Thyroid gland (tissue), 4 donors: Measurements from ENCODE around the gene GOLGA1. TPM values are rescaled to one million over a fixed set of nuclear protein-coding genes. Genes with fewer than 3 reads are reported as not detected.

Source experiments
- DNase-seq, 2 donors: peaks; one replicate each; pipeline ENCODE4 v3.0.0-alpha.2; 2019
- H3K27ac ChIP-seq, 3 donors: fragments of 200-600 bp; sonication (generic); 1 replicate in 2 of 3; 2 replicates in 1 of 3; pipeline ENCODE4 v1.5.1; 2016 to 2019; ENCODE audit warnings: mild to moderate bottlenecking in 1 of 3, moderate library complexity in 1 of 3
- H3K27me3 ChIP-seq: fragments of 200-600 bp; sonication (generic); one replicate; pipeline ENCODE4 v1.5.1; 2019
- H3K36me3 ChIP-seq, 2 donors: fragments of 200-600 bp; sonication (generic); one replicate each; pipeline ENCODE4 v1.5.1; 2016 to 2019
- H3K4me1 ChIP-seq, 2 donors: fragments of 200-600 bp; sonication (generic); one replicate each; pipeline ENCODE4 v1.5.1; 2017 to 2019
- H3K4me3 ChIP-seq, 3 donors: fragments of 200-600 bp; sonication (generic); replicated peaks in 1 of 3; 1 replicate in 2 of 3; 2 replicates in 1 of 3; pipeline ENCODE4 v1.5.1; 2016; ENCODE audit warnings: mild to moderate bottlenecking in 1 of 3
- H3K9me3 ChIP-seq: fragments of 200-600 bp; sonication (generic); one replicate; pipeline ENCODE4 v1.5.1; 2017
- CTCF ChIP-seq, 6 experiments: fragments of 200-600 bp in 3 of 6; fragments of 450-650 bp in 3 of 6; sonication (generic) in 3 of 6; IDR thresholded peaks; one replicate each; pipeline ENCODE4 v1.5.1; 2016 to 2019; ENCODE audit warnings: antibody characterized with exemption in 6 of 6, mild to moderate bottlenecking in 2 of 6, inconsistent platforms in 1 of 6, moderate library complexity in 1 of 6
- POLR2A ChIP-seq, 2 donors: fragments of 450-650 bp; IDR thresholded peaks; one replicate each; pipeline ENCODE4 v1.6.1; 2017; ENCODE audit warnings: antibody characterized with exemption in 2 of 2, mild to moderate bottlenecking in 2 of 2, moderate library complexity in 1 of 2
- WGBS, 2 donors: methylation state at CpG; one replicate each; pipeline ENCODE4 v1.1.5; 2017; 5-methylcytosine and 5-hydroxymethylcytosine counted together
- intact Hi-C: fragments of 100-400 bp; cut with DNase I; formaldehyde crosslinking; loops from one replicate; pipeline ENCODE4 v1.15.1; 2023
- total RNA-seq, 4 donors: library from RNA; depleted of rRNA; stranded (reverse); fragments of >200 nt; gene quantifications; one replicate each; pipeline ENCODE4 v1.2.3, GENCODE V29; 2016

Gene GOLGA1
- total RNA-seq, 4 donors from 2014 or later, result 15.3 to 27.7 (median 18.6) TPM

GRCh38 chr9:124861342-124862229 is 79.3 kb downstream of the GOLGA1 start, which contains the start of the genes ARPC5L and RPL35:
Gene ARPC5L, plus strand, starts transcription at chr9:124862130. Its CDS starts 7,161 bp downstream, at chr9:124869291.
Gene RPL35, minus strand, starts transcription at chr9:124861957. Its CDS starts 45 bp downstream, at chr9:124861912.
- H3K27me3 ChIP-seq, result no peaks in the 10 kb centered on the region
- H3K36me3 ChIP-seq, result peaks cover 29 to 33% of the 10 kb centered on the region in 2 donors
- peak within 1 kb of the TSS; percentile 92 to 96 (median 95) for H3K27ac ChIP-seq
- WGBS, 2 donors, result 1% methylated on average over 18 to 25 of the region's 92 CpGs
- peak; percentile 95 to 96 for DNase-seq
- TF ChIP-seq POLR2A (IDR thresholded peaks at IDR 0.05) (peak; percentile 4 to 96), CTCF (IDR thresholded peaks at IDR 0.05) (peak in 3 of 6 experiments; percentile 21 to 30 (median 25))
- H3K4me1 ChIP-seq, result peaks cover 16 to 29% of the 10 kb centered on the region in 2 donors
- no peaks in the 10 kb centered on the region for H3K9me3 ChIP-seq
- intact Hi-C loops, result no loop called here
- H3K4me3 ChIP-seq, result peak within 1 kb of the TSS; percentile 96 to 99 (median 97)

GRCh38 chr9:124860582-124861341 is 80.1 kb downstream of the GOLGA1 start:
- 19 to 23% methylated on average over 3 to 10 of the region's 12 CpGs for WGBS, 2 donors
- Histone ChIP-seq H3K4me3 (peak overlapping the region in 2 of 3 donors; percentile 97 to 99), H3K4me1 (peaks cover 16 to 29% of the 10 kb centered on the region in 2 donors), H3K9me3 (no peaks in the 10 kb centered on the region), H3K36me3 (peaks cover 29 to 33% of the 10 kb centered on the region in 2 donors), H3K27ac (peak overlapping the region in 2 of 3 donors; percentile 92 to 96), H3K27me3 (no peaks in the 10 kb centered on the region)
- intact Hi-C loops, result no loop called here
- DNase-seq, result no peak
- no peak for TF ChIP-seq POLR2A (IDR thresholded peaks at IDR 0.05)
- TF ChIP-seq CTCF (IDR thresholded peaks at IDR 0.05), result no peak

GRCh38 chr9:124859803-124860581 is 80.9 kb downstream of the GOLGA1 start:
- Histone ChIP-seq H3K9me3 (no peaks in the 10 kb centered on the region), H3K4me3 (no peak overlapping the region), H3K27me3 (no peaks in the 10 kb centered on the region), H3K36me3 (peaks cover 29 to 33% of the 10 kb centered on the region in 2 donors), H3K4me1 (peaks cover 16 to 29% of the 10 kb centered on the region in 2 donors), H3K27ac (peak overlapping the region in 1 of 3 donors; percentile 96)
- DNase-seq, result no peak
- TF ChIP-seq POLR2A (IDR thresholded peaks at IDR 0.05) (no peak), CTCF (IDR thresholded peaks at IDR 0.05) (no peak)
- intact Hi-C loops, result loop anchor here (5.0 to 10.0 kb wide), 2 partner anchors 245 to 512 kb away; no protein-coding TSS in a partner anchor
- 65 to 76% methylated on average over 10 of the region's 10 CpGs for WGBS, 2 donors

- peaks cover 29 to 33% of the 10 kb centered on the region in 2 donors for H3K36me3 ChIP-seq
- DNase-seq, result no peak
- 80 to 86% methylated on average over 5 to 7 of the region's 9 CpGs for WGBS, 2 donors
- intact Hi-C loops, result loop anchor here (5.0 to 10.0 kb wide), 2 partner anchors 244 to 514 kb away; no protein-coding TSS in a partner anchor
- no peak overlapping the region for H3K27ac ChIP-seq
- H3K4me3 ChIP-seq, result no peak overlapping the region
- no peak for TF ChIP-seq POLR2A (IDR thresholded peaks at IDR 0.05)
- TF ChIP-seq CTCF (IDR thresholded peaks at IDR 0.05), result no peak
- H3K4me1 ChIP-seq, result peaks cover 17 to 30% of the 10 kb centered on the region in 2 donors
- H3K9me3 ChIP-seq, result no peaks in the 10 kb centered on the region
- H3K27me3 ChIP-seq, result no peaks in the 10 kb centered on the region
Observed at GRCh38 chr9:124858330-124859046, 82.4 kb downstream of the GOLGA1 start.
